Rectal smooth muscle tissue (tissue), 1 donor: ENCODE measurements around the gene ADCY3.
"Not testable (repeated sequence)": the region's sequence is repeated elsewhere in the genome, so short reads cannot be mapped to it uniquely, and the experiment has no call there.

Experiments used
- H3K27ac ChIP-seq: one replicate; pipeline ENCODE4 v1.7.0; 2013; ENCODE audit warnings: low read depth, low read length, inconsistent platforms
- H3K27me3 ChIP-seq: one replicate; pipeline ENCODE4 v1.7.0; 2013; ENCODE audit warnings: low read length; ENCODE audit not compliant: control insufficient read depth, insufficient read depth
- H3K36me3 ChIP-seq: one replicate; pipeline ENCODE4 v1.7.0; 2013; ENCODE audit warnings: low read length; ENCODE audit not compliant: control insufficient read depth, insufficient read depth
- H3K4me1 ChIP-seq: one replicate; pipeline ENCODE4 v1.7.0; 2013; ENCODE audit warnings: low read length; ENCODE audit not compliant: control insufficient read depth, insufficient read depth
- H3K4me3 ChIP-seq: one replicate; pipeline ENCODE4 v1.7.0; 2013; ENCODE audit warnings: low read length
- H3K9ac ChIP-seq: one replicate; pipeline ENCODE4 v1.7.0; 2013; ENCODE audit warnings: low read length

Gene ADCY3

GRCh38 chr2:24844023-24844685 lies 75.9 kb downstream of the ADCY3 start:
- no peak overlapping the region for H3K9ac ChIP-seq
- H3K27ac ChIP-seq, result no peak overlapping the region
- no peaks in the 10 kb centered on the region for H3K27me3 ChIP-seq
- no peak overlapping the region for H3K4me3 ChIP-seq
- H3K4me1 ChIP-seq, result no peaks in the 10 kb centered on the region
- no peaks in the 10 kb centered on the region for H3K36me3 ChIP-seq

GRCh38 chr2:24843330-24843860 lies 76.6 kb downstream of the ADCY3 start:
- H3K36me3 ChIP-seq, result no peaks in the 10 kb centered on the region
- H3K4me1 ChIP-seq, result no peaks in the 10 kb centered on the region
- H3K27ac ChIP-seq, result no peak overlapping the region
- H3K9ac ChIP-seq, result no peak overlapping the region
- H3K27me3 ChIP-seq, result no peaks in the 10 kb centered on the region
- H3K4me3 ChIP-seq, result no peak overlapping the region

GRCh38 chr2:24842081-24843050 lies 77.7 kb downstream of the ADCY3 start:
- no peak overlapping the region for H3K9ac ChIP-seq
- H3K36me3 ChIP-seq, result no peaks in the 10 kb centered on the region
- H3K27me3 ChIP-seq, result no peaks in the 10 kb centered on the region
- H3K27ac ChIP-seq, result no peak overlapping the region
- H3K4me1 ChIP-seq, result no peaks in the 10 kb centered on the region
- H3K4me3 ChIP-seq, result no peak overlapping the region

GRCh38 chr2:24840962-24841945 lies 78.8 kb downstream of the ADCY3 start:
- Histone ChIP-seq H3K27me3 (no peaks in the 10 kb centered on the region), H3K9ac (no peak overlapping the region), H3K36me3 (no peaks in the 10 kb centered on the region), H3K4me3 (no peak overlapping the region), H3K4me1 (no peaks in the 10 kb centered on the region), H3K27ac (no peak overlapping the region)

- Histone ChIP-seq H3K9ac (no peak overlapping the region), H3K4me3 (no peak overlapping the region), H3K36me3 (no peaks in the 10 kb centered on the region), H3K27me3 (no peaks in the 10 kb centered on the region), H3K4me1 (no peaks in the 10 kb centered on the region), H3K27ac (no peak overlapping the region)
Measured at GRCh38 chr2:24840164-24840869, 79.7 kb downstream of the ADCY3 start.

- Histone ChIP-seq H3K4me1 (no peaks in the 10 kb centered on the region), H3K27me3 (no peaks in the 10 kb centered on the region), H3K9ac (no peak overlapping the region), H3K27ac (no peak overlapping the region), H3K36me3 (no peaks in the 10 kb centered on the region), H3K4me3 (no peak overlapping the region)
Measured at GRCh38 chr2:24839729-24840128, 80.3 kb downstream of the ADCY3 start.

GRCh38 chr2:24838541-24838940 lies 81.5 kb downstream of the ADCY3 start:
- Histone ChIP-seq H3K9ac (no peak overlapping the region), H3K27ac (no peak overlapping the region), H3K36me3 (no peaks in the 10 kb centered on the region), H3K4me3 (no peak overlapping the region), H3K4me1 (no peaks in the 10 kb centered on the region), H3K27me3 (no peaks in the 10 kb centered on the region)

- H3K4me1 ChIP-seq, result no peaks in the 10 kb centered on the region
- no peak overlapping the region for H3K9ac ChIP-seq
- H3K27ac ChIP-seq, result no peak overlapping the region
- H3K27me3 ChIP-seq, result no peaks in the 10 kb centered on the region
- H3K4me3 ChIP-seq, result no peak overlapping the region
- no peaks in the 10 kb centered on the region for H3K36me3 ChIP-seq
Measured at GRCh38 chr2:24837996-24838513, 82.0 kb downstream of the ADCY3 start.

GRCh38 chr2:24836706-24837105 lies 83.3 kb downstream of the ADCY3 start:
- no peaks in the 10 kb centered on the region for H3K4me1 ChIP-seq
- H3K36me3 ChIP-seq, result no peaks in the 10 kb centered on the region
- no peak overlapping the region for H3K4me3 ChIP-seq
- H3K9ac ChIP-seq, result no peak overlapping the region
- no peak overlapping the region for H3K27ac ChIP-seq
- no peaks in the 10 kb centered on the region for H3K27me3 ChIP-seq

GRCh38 chr2:24836206-24836605 lies 83.8 kb downstream of the ADCY3 start:
- Histone ChIP-seq H3K27me3 (no peaks in the 10 kb centered on the region), H3K27ac (no peak overlapping the region), H3K36me3 (no peaks in the 10 kb centered on the region), H3K4me1 (no peaks in the 10 kb centered on the region), H3K4me3 (no peak overlapping the region), H3K9ac (no peak overlapping the region)

- not testable (repeated sequence) for H3K4me3 ChIP-seq, H3K36me3 ChIP-seq, H3K27ac ChIP-seq, H3K9ac ChIP-seq, H3K27me3 ChIP-seq, H3K4me1 ChIP-seq
Measured at GRCh38 chr2:24835411-24835810, 84.6 kb downstream of the ADCY3 start.
